H1 (cell line): ENCODE measurements around the gene EGR2.

Experiments used
- CTCF ChIP-seq, 3 experiments: IDR thresholded peaks; 1 replicate in 2 of 3; 2 replicates in 1 of 3; pipeline versions ENCODE4 v1.5.1 to v1.6.1; 2011; ENCODE audit warnings: low read length in 3 of 3, mild to moderate bottlenecking in 3 of 3, inconsistent platforms in 2 of 3, low read depth in 1 of 3, moderate library complexity in 1 of 3; ENCODE audit not compliant: insufficient read depth in 1 of 3; ENCODE audit errors: control extremely low read depth in 1 of 3
- E2F6 ChIP-seq: IDR thresholded peaks from 2 replicates; pipeline ENCODE4 v1.6.1; 2012; ENCODE audit warnings: inconsistent platforms
- EP300 ChIP-seq, 2 experiments: IDR thresholded peaks; 1 replicate in 1 of 2; 2 replicates in 1 of 2; pipeline ENCODE4 v1.6.1; 2011 to 2012; ENCODE audit warnings: low read depth in 2 of 2, low read length in 2 of 2, mild to moderate bottlenecking in 2 of 2, borderline replicate concordance in 1 of 2, inconsistent platforms in 1 of 2, moderate library complexity in 1 of 2
- EZH2 ChIP-seq: fragments of 200-600 bp; sonication (generic); IDR thresholded peaks from 2 replicates; pipeline ENCODE4 v1.7.1; 2012; ENCODE audit warnings: low read depth, mild to moderate bottlenecking, moderate library complexity, low read length, inconsistent platforms; ENCODE audit not compliant: severe bottlenecking
- JUND ChIP-seq: IDR thresholded peaks from 2 replicates; pipeline ENCODE4 v1.6.1; 2011; ENCODE audit warnings: mild to moderate bottlenecking, improper control_type of control experiment, low read length
- MAX ChIP-seq: IDR thresholded peaks from 2 replicates; pipeline ENCODE4 v1.6.1; 2012; ENCODE audit warnings: inconsistent platforms
- POLR2A ChIP-seq, 2 experiments: IDR thresholded peaks; 1 replicate in 1 of 2; 2 replicates in 1 of 2; pipeline ENCODE4 v1.6.1; 2011; ENCODE audit warnings: low read depth in 2 of 2, low read length in 2 of 2, mild to moderate bottlenecking in 2 of 2; ENCODE audit errors: control extremely low read depth in 1 of 2
- POLR2AphosphoS5 ChIP-seq: IDR thresholded peaks from 2 replicates; pipeline ENCODE4 v1.6.1; 2011; ENCODE audit warnings: low read depth, low read length
- RNF2 ChIP-seq: fragments of 200-900, 300-1000 bp; sonication (generic); IDR thresholded peaks from 2 replicates; pipeline ENCODE4 v1.7.1; 2016; ENCODE audit warnings: borderline replicate concordance, low read depth, mild to moderate bottlenecking, antibody characterized with exemption, low read length; ENCODE audit not compliant: poor library complexity, severe bottlenecking; ENCODE audit errors: missing control alignments
- TCF12 ChIP-seq: IDR thresholded peaks from 2 replicates; pipeline ENCODE4 v1.6.1; 2011; ENCODE audit warnings: low read depth, mild to moderate bottlenecking, low read length
- TEAD4 ChIP-seq: IDR thresholded peaks from 2 replicates; pipeline ENCODE4 v1.6.1; 2012; ENCODE audit warnings: low read depth, low read length, inconsistent platforms, mixed read lengths
- ZNF274 ChIP-seq: IDR thresholded peaks from 2 replicates; pipeline ENCODE4 v1.7.0; 2012; ENCODE audit warnings: low read length, borderline replicate concordance; ENCODE audit errors: extremely low read depth

- TF ChIP-seq CTCF (IDR thresholded peaks at IDR 0.05; ENCODE audit: control extremely low read depth in 1 of 3, insufficient read depth in 1 of 3, low read depth in 1 of 3, low read length in 3 of 3) = no peak
- no peak for TF ChIP-seq JUND
- no peak for TF ChIP-seq POLR2AphosphoS5
- no peak for TF ChIP-seq TCF12
- no peak for TF ChIP-seq ZNF274
- no peak for TF ChIP-seq EZH2
- TF ChIP-seq E2F6 = no peak; the same call in 1 of the 2 replicates
- no peak for TF ChIP-seq TEAD4
- TF ChIP-seq MAX = no peak
- no peak for TF ChIP-seq EP300 (IDR thresholded peaks at IDR 0.05; ENCODE audit: borderline replicate concordance in 1 of 2, low read depth in 2 of 2, low read length in 2 of 2)
- peak in 1 of 2 experiments; percentile 39; a peak in 1 of 3 replicates for TF ChIP-seq POLR2A (IDR thresholded peaks at IDR 0.05; ENCODE audit: control extremely low read depth in 1 of 2, low read depth in 2 of 2, low read length in 2 of 2)
- TF ChIP-seq RNF2 = no peak
These were observed 1.3 kb downstream of the EGR2 start for GRCh38 chr10:62814756-62815380.
